MCF 10A (cell line): Measurements from ENCODE around the gene MOGAT2. TPM values are rescaled to one million over a fixed set of nuclear protein-coding genes. Genes with fewer than 3 reads are reported as not detected.

Source experiments
- BruUV-seq: library from RNA; stranded (reverse); fragments of 400-500 nt; replicated peaks from 2 replicates; lab custom pipeline; 2021; lab: Mats Ljungman, UMichigan
- CTCF ChIA-PET: fragments of 300-600 bp; sonication (Branson Sonifier 250); formaldehyde crosslinking; extraction: SDS; loops from one replicate; lab custom pipeline; 2021; ENCODE audit warnings: antibody characterized with exemption, inconsistent platforms; lab: Yijun Ruan, JAX
- POLR2A ChIA-PET: fragments of 300-600, 350-650 bp; sonication (Branson Sonifier 250); formaldehyde crosslinking; extraction: SDS; loops from one replicate; lab custom pipeline; 2020; ENCODE audit warnings: antibody characterized with exemption, inconsistent platforms; lab: Yijun Ruan, JAX
- DNase-seq: peaks from one replicate; pipeline ENCODE4 v3.0.0-alpha.2; 2018; ENCODE audit not compliant: unreplicated experiment
- H3K27ac Mint-ChIP-seq: one replicate; pipeline ENCODE4 v1.8.0; 2022; ENCODE audit warnings: mild to moderate bottlenecking, low read depth, mixed read lengths; ENCODE audit not compliant: unreplicated experiment
- H3K27me3 Mint-ChIP-seq: one replicate; pipeline ENCODE4 v1.8.0; 2022; ENCODE audit warnings: mixed read lengths; ENCODE audit not compliant: insufficient read depth, unreplicated experiment
- H3K36me3 Mint-ChIP-seq: one replicate; pipeline ENCODE4 v1.8.0; 2022; ENCODE audit warnings: mild to moderate bottlenecking, moderate library complexity, mixed read lengths; ENCODE audit not compliant: insufficient read depth, unreplicated experiment
- H3K4me1 Mint-ChIP-seq: one replicate; pipeline ENCODE4 v1.8.0; 2022; ENCODE audit warnings: mixed read lengths; ENCODE audit not compliant: insufficient read depth, unreplicated experiment
- H3K4me3 Mint-ChIP-seq: one replicate; pipeline ENCODE4 v1.8.0; 2022; ENCODE audit warnings: mild to moderate bottlenecking, moderate library complexity, mixed read lengths; ENCODE audit not compliant: unreplicated experiment
- H3K9me3 Mint-ChIP-seq: one replicate; pipeline ENCODE4 v1.8.0; 2022; ENCODE audit warnings: mixed read lengths; ENCODE audit not compliant: unreplicated experiment
- CTCF ChIP-seq: fragments of 200-600 bp; IDR thresholded peaks from one replicate; pipeline ENCODE4 v1.8.0; 2022; ENCODE audit warnings: antibody characterized with exemption, mild to moderate bottlenecking; ENCODE audit not compliant: unreplicated experiment
- intact Hi-C: fragments of 100-400 bp; cut with micrococcal nuclease; formaldehyde crosslinking; loops from 2 replicates; pipeline ENCODE4 v1.14.1; 2022
- total RNA-seq: library from RNA; stranded (reverse); gene quantifications from 2 replicates; pipeline ENCODE4 v1.2.3, GENCODE V29; 2022

Gene MOGAT2
- total RNA-seq, 1 experiment from 2014 or later = not detected

- ChIA-PET POLR2A (no interaction called here), CTCF (interaction anchor here (0.6 to 1.5 kb wide), 5 partner anchors 8 to 572 kb away, joined by 3 to 6 read pairs (median 4); no protein-coding TSS in a partner anchor)
- no peaks in the 10 kb centered on the region for H3K9me3 Mint-ChIP-seq
- DNase-seq = no peak
- H3K4me3 Mint-ChIP-seq = no peak overlapping the region
- no peak overlapping the region for H3K27ac Mint-ChIP-seq
- TF ChIP-seq CTCF = no peak
- H3K27me3 Mint-ChIP-seq = peaks cover 17% of the 10 kb centered on the region
- no peaks in the 10 kb centered on the region for H3K4me1 Mint-ChIP-seq
- no TSS peak for BruUV-seq
- intact Hi-C loops = no loop called here
- H3K36me3 Mint-ChIP-seq = no peaks in the 10 kb centered on the region
These were observed 2.0 kb downstream of the MOGAT2 start for GRCh38 chr11:75719340-75720239.

- TF ChIP-seq CTCF = no peak
- BruUV-seq = no TSS peak
- Mint-ChIP-seq H3K9me3 (no peaks in the 10 kb centered on the region), H3K36me3 (no peaks in the 10 kb centered on the region), H3K4me3 (no peak overlapping the region), H3K27ac (no peak overlapping the region), H3K27me3 (peaks cover 17% of the 10 kb centered on the region), H3K4me1 (no peaks in the 10 kb centered on the region)
- CTCF ChIA-PET = interaction anchor here (1.1 kb wide), 1 partner anchor 9 kb away, joined by 3 read pairs; no protein-coding TSS in a partner anchor
- intact Hi-C loops = no loop called here
- no peak for DNase-seq
- POLR2A ChIA-PET = interaction anchor here (0.6 kb wide), 1 partner anchor 195 kb away, joined by 3 read pairs; no protein-coding TSS in a partner anchor
These were observed 3.0 kb downstream of the MOGAT2 start for GRCh38 chr11:75720639-75721038.

- H3K36me3 Mint-ChIP-seq = no peaks in the 10 kb centered on the region
- intact Hi-C loops = no loop called here
- no TSS peak for BruUV-seq
- no peak for TF ChIP-seq CTCF
- no peaks in the 10 kb centered on the region for H3K4me1 Mint-ChIP-seq
- H3K27ac Mint-ChIP-seq = no peak overlapping the region
- H3K4me3 Mint-ChIP-seq = no peak overlapping the region
- DNase-seq = no peak
- POLR2A ChIA-PET = no interaction called here
- no peaks in the 10 kb centered on the region for H3K9me3 Mint-ChIP-seq
- CTCF ChIA-PET = interaction anchor here (0.6 to 2.1 kb wide), 12 partner anchors 10 to 1248 kb away, joined by 3 to 9 read pairs (median 3); no protein-coding TSS in a partner anchor
- H3K27me3 Mint-ChIP-seq = peaks cover 6% of the 10 kb centered on the region
These were observed 4.4 kb downstream of the MOGAT2 start for GRCh38 chr11:75721852-75722668.
